T-helper 2 cell treated with Interferon-gamma antibody and Interleukin-4, amounts not matched to agents 100 ng/mL and 5 ng/mL, for 36 hours (primary cell): Measurements from ENCODE around the gene FAM90A1. TPM values are rescaled to one million over a fixed set of nuclear protein-coding genes. Genes with fewer than 3 reads are reported as not detected.
"Not testable (repeated sequence)": the region's sequence is repeated elsewhere in the genome, so short reads cannot be mapped to it uniquely, and the experiment has no call there.

Experiments
- intact Hi-C: fragments of 100-400 bp; cut with micrococcal nuclease; formaldehyde crosslinking; loops from one replicate; pipeline ENCODE4 v1.15.1; 2023
- total RNA-seq: library from RNA; stranded (reverse); gene quantifications from 2 replicates; pipeline ENCODE4 v1.2.3, GENCODE V29; 2022

FAM90A1 gene
- total RNA-seq, 1 donor from 2014 or later, result 0.09 TPM

GRCh38 chr12:8179989-8180585 lies 47.3 kb downstream of the FAM90A1 start:
- intact Hi-C loops, result loop anchor here (5.0 kb wide), 1 partner anchor 73 kb away; no protein-coding TSS in a partner anchor

GRCh38 chr12:8172911-8173310 lies 54.5 kb downstream of the FAM90A1 start:
- intact Hi-C loops, result not testable (repeated sequence)

Other genes with a start within 250 kb of the FAM90A1 start
- 16.0 and 16.1 TPM in 2 replicates for gene FOXJ2, start 194.9 kb downstream of the FAM90A1 start, total RNA-seq
- 3.6 TPM in 2 replicates for gene C3AR1, start 161.3 kb downstream of the FAM90A1 start, total RNA-seq
- gene NECAP1, start 145.3 kb downstream of the FAM90A1 start, total RNA-seq, result 37.9 and 38.9 TPM in 2 replicates
- gene CLEC4A, start 104.0 kb downstream of the FAM90A1 start, total RNA-seq, result 0.25 and 0.32 TPM in 2 replicates
- not detected in 2 replicates for gene ZNF705A, start 70.6 kb downstream of the FAM90A1 start, total RNA-seq
- 0.09 TPM in 1 of 2 replicates, not detected in the other for gene CLEC6A, start 228.3 kb upstream of the FAM90A1 start, total RNA-seq